Lower leg skin (tissue), 3 donors: ENCODE measurements around the gene STRAP.

Experiments
- POLR2A ChIP-seq, 2 donors: fragments of 450-650 bp; IDR thresholded peaks; one replicate each; pipeline ENCODE4 v1.6.1; 2016 to 2017; ENCODE audit warnings: antibody characterized with exemption in 2 of 2, mild to moderate bottlenecking in 1 of 2, moderate library complexity in 1 of 2
- TF ChIP-seq, protein P1 (sequence below), 3 donors: fragments of 450-650 bp; IDR thresholded peaks; one replicate each; pipeline ENCODE4 v1.5.1; 2016; ENCODE audit warnings: antibody characterized with exemption in 3 of 3, mild to moderate bottlenecking in 3 of 3, moderate library complexity in 2 of 3

DNA sequence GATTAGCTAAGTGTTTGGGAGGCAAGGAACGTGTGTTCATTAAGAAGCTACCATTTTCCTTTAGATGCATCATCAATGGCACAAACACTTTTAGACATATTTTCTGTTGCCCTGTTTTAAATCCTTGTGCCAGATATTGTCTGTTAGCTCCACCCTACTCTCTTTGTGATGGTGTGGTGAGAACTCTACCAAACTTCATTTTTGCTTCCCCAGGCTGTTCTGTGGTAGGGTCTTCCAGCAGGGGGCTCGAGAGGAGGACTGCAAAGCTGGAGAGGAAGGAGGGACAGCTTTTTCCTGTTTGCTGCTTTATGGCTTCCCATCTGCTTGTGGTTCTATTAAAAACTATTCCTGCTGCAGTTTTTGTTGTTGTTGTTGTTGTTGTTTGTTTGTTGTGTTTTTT, 23.8 kb upstream of the STRAP start:
- TF ChIP-seq, protein P1, sequence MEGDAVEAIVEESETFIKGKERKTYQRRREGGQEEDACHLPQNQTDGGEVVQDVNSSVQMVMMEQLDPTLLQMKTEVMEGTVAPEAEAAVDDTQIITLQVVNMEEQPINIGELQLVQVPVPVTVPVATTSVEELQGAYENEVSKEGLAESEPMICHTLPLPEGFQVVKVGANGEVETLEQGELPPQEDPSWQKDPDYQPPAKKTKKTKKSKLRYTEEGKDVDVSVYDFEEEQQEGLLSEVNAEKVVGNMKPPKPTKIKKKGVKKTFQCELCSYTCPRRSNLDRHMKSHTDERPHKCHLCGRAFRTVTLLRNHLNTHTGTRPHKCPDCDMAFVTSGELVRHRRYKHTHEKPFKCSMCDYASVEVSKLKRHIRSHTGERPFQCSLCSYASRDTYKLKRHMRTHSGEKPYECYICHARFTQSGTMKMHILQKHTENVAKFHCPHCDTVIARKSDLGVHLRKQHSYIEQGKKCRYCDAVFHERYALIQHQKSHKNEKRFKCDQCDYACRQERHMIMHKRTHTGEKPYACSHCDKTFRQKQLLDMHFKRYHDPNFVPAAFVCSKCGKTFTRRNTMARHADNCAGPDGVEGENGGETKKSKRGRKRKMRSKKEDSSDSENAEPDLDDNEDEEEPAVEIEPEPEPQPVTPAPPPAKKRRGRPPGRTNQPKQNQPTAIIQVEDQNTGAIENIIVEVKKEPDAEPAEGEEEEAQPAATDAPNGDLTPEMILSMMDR (IDR thresholded peaks at IDR 0.05), result no peak
- no peak for TF ChIP-seq POLR2A (IDR thresholded peaks at IDR 0.05)
